GM19099 (cell line): Measurements from ENCODE around the gene KIF1A.

ENCODE experiments used
- POLR2A ChIP-seq: IDR thresholded peaks from 3 replicates; pipeline ENCODE4 v1.6.1; 2011; ENCODE audit warnings: low read depth; ENCODE audit not compliant: insufficient read length; ENCODE audit errors: extremely low read depth

Gene KIF1A

GRCh38 chr2:240713928-240714746 lies 105.9 kb downstream of the KIF1A start:
- TF ChIP-seq POLR2A: no peak

GRCh38 chr2:240713071-240713927 lies 106.7 kb downstream of the KIF1A start:
- TF ChIP-seq POLR2A: no peak

DNA sequence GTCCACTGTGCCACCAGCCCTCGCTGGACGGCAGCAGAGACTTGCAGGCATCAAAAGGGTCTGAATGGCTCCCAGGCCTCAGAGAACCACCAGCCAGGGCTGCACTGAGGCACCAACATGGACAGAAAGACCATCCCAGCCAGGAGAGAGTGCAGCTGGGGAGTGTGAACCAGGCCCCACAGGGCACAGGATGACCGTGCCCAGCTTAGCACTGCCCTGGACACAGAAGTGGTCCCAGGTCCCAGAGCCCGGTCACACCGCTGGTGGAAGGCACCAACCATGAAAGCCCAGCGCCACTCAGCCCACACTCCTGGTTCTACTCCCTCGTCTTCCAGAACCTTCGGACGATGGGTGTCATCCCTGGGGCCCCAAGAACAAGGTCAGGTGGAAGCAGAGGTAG lies 107.9 kb downstream of the KIF1A start:
- no peak for TF ChIP-seq POLR2A

GRCh38 chr2:240711701-240712100 lies 108.3 kb downstream of the KIF1A start:
- no peak for TF ChIP-seq POLR2A

- TF ChIP-seq POLR2A: no peak
Observed at GRCh38 chr2:240711296-240711695, 108.7 kb downstream of the KIF1A start.

- no peak for TF ChIP-seq POLR2A
Observed at GRCh38 chr2:240708457-240708856, 111.6 kb downstream of the KIF1A start.

GRCh38 chr2:240707821-240708220 lies 112.2 kb downstream of the KIF1A start:
- no peak for TF ChIP-seq POLR2A

DNA sequence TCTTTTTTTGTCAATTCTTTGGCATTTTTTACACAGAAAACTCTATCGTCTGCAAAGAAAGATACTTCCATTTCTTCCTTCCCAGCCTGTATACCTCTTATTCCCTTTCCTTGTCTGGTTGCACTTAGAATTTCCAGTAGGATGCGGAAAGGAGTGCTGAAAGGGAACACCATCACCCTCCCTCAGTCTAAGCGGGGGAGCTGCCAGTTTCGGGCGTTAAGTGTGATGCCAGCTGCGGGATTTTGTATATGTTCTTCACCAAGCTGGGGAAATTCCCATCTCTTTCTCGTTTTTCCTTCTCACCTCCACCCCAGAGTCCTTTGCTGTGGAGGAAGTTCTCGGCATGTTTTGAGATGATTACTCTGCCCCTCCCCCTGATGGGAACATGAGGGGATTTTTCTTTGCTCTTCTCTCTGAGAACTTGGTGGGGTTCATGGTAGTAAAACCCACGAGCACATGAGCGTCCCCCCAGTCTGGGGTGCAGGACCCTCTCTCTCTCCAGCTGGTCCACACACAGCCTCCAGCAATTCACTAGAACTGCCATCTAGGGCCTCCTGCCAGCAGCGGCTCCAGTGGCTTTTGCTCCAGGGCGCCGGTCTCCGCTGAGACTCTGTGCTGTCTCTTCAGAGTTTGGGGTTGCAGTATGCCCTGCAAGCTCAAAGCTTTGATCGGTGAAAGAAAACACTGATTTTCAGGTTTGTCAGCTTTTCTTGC lies 112.8 kb downstream of the KIF1A start:
- TF ChIP-seq POLR2A: no peak

- no peak for TF ChIP-seq POLR2A
Observed at GRCh38 chr2:240705204-240705791, 114.7 kb downstream of the KIF1A start.

DNA sequence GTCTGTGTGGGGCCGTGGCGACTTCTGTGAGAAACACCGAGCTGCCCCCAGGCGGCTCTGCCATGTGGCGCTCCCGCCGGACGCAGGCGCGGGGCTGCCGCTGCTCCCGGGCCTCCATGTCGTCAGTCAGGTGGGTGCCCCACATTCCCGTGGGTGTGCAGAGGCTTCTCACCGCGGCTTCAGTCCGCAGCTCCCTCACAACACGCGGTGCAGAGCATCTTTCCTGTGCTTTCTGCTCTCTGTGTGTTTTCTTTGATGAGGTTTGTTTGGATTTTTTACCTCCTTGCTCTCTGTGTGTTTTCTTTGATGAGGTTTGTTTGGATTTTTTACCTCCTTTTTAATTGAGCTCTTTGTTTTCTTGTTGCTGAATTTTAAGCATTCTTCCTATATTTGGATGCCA lies 115.4 kb downstream of the KIF1A start:
- no peak for TF ChIP-seq POLR2A

GRCh38 chr2:240703417-240704341 lies 116.3 kb downstream of the KIF1A start:
- TF ChIP-seq POLR2A: no peak

DNA sequence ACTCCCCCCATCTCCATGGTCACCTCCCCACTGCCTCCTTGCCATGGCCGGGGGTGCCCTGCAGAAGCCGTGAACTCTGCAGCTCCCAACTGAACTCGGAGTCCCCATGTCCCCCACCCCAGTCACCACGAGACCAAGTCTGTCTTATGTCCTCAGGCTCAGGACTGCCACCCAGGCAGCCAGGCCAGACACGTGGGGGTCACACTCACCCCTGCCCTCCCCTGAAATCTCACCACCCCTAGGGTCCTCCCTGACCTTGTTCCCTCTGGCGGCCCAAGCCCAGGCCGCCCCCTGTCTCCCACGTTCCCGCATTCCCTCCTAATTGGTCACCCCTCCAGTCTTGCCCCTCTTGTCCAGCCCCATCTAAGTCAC lies 117.4 kb downstream of the KIF1A start:
- no peak for TF ChIP-seq POLR2A

- no peak for TF ChIP-seq POLR2A
Observed at GRCh38 chr2:240701736-240702639, 118.0 kb downstream of the KIF1A start.
